Right atrium auricular region (tissue), 2 donors: Measurements from ENCODE around the gene ABCC4. TPM values are rescaled to one million over a fixed set of nuclear protein-coding genes. Genes with fewer than 3 reads are reported as not detected.

Experiments
- DNase-seq: peaks from one replicate; pipeline ENCODE4 v3.0.0-alpha.2; 2019; ENCODE audit warnings: low spot score
- H3K27ac ChIP-seq, 2 donors: fragments of 200-600 bp; sonication (generic); 1 replicate in 1 of 2; 2 replicates in 1 of 2; pipeline ENCODE4 v1.5.1; 2016 to 2019
- H3K27me3 ChIP-seq, 2 donors: fragments of 200-600 bp; sonication (generic); one replicate each; pipeline versions ENCODE4 v1.5.1 to v1.6.0; 2017 to 2019
- H3K36me3 ChIP-seq: fragments of 200-600 bp; sonication (generic); one replicate; pipeline ENCODE4 v1.5.1; 2016
- H3K4me1 ChIP-seq, 2 donors: fragments of 200-600 bp; sonication (generic); one replicate each; pipeline versions ENCODE4 v1.5.1 to v1.6.0; 2017 to 2019
- H3K4me3 ChIP-seq, 2 donors: fragments of 200-600 bp; sonication (generic); 1 replicate in 1 of 2; 2 replicates in 1 of 2; pipeline ENCODE4 v1.5.1; 2017 to 2019; ENCODE audit warnings: mild to moderate bottlenecking in 1 of 2, moderate library complexity in 1 of 2
- H3K9me3 ChIP-seq, 2 donors: fragments of 200-600 bp; sonication (generic); one replicate each; pipeline ENCODE4 v1.5.1; 2019
- CTCF ChIP-seq, 2 donors: fragments of 200-600 bp; sonication (generic); IDR thresholded peaks; one replicate each; pipeline ENCODE4 v1.5.1; 2019; ENCODE audit warnings: antibody characterized with exemption in 2 of 2
- total RNA-seq, 2 donors: library from RNA; depleted of rRNA; stranded (reverse); fragments of >200 nt; gene quantifications; one replicate each; pipeline ENCODE4 v1.1.0, GENCODE V29; 2016

The ABCC4 gene
- total RNA-seq, 2 donors from 2014 or later = 3.0 to 4.2 TPM

DNA sequence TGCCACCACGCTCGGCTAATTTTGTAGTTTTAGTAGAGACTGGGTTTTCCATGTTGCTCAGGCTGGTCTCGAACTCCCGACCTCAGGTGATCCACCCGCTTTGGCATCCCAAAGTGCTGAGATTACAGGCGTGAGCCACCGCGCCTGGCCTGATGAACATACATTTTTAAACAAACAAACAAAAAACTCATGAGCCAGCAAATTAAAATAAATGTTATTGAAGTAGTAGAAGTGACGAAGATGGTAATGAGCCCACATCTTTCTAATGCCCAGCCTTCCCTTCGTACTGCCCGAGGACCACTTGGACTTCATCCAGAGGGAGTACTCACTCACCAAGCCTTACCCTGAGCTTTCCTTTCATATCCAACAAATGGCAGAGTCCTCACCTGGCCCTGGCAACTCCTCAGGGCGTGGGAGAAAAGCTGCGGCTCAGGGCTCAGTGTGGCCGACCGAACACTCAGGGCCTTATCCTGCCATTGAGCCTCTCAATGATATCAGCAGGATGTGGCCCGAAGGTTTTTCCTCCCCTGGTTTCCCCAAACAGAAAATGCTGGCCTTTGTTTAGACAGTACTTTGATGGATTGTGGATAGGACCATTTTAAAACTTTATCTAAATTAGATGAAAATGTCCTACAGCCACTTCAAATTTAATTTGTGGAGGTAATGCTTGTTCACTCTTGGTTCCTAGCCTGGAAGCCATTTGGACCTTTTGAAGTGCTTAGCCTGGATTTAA, 22.8 kb upstream of the ABCC4 start:
- TF ChIP-seq CTCF (IDR thresholded peaks at IDR 0.05) = no peak
- Histone ChIP-seq H3K9me3 (no peaks in the 10 kb centered on the region), H3K4me1 (no peaks in the 10 kb centered on the region), H3K27ac (no peak overlapping the region), H3K27me3 (no peaks in the 10 kb centered on the region), H3K36me3 (no peaks in the 10 kb centered on the region), H3K4me3 (no peak overlapping the region)
- no peak for DNase-seq

DNA sequence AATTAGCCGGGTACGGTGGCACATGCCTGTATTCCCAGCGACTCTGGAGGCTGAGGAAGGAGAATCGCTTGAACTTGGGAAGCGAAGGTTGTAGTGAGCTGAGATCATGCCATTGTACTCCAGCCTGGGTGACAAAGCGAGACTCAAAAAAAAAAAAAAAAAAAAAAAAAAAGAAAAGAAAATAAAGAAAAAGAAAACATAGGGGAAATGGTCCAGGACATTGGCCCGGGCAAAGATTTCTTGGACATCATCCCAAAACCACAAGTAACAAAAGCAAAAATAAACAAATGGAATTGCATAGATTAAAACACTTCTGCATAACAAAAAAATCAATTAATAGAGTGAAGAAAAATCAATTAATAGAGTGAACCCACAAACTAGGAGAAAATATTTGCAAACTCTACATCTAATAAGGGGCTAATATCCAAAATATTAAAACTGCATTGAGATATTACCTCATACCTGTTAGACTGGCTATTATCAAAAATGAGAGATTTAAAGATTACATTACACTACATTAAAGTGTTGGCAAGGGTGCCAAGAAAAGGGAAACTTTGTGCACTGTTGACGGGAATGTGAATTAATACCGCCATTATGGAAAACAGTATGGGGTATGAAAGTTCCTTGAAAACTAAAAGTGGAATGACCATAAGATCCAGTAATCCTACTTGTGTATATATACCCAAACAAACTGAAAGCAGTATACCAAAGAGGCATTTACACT, 18.5 kb upstream of the ABCC4 start:
- no peaks in the 10 kb centered on the region for H3K36me3 ChIP-seq

DNA sequence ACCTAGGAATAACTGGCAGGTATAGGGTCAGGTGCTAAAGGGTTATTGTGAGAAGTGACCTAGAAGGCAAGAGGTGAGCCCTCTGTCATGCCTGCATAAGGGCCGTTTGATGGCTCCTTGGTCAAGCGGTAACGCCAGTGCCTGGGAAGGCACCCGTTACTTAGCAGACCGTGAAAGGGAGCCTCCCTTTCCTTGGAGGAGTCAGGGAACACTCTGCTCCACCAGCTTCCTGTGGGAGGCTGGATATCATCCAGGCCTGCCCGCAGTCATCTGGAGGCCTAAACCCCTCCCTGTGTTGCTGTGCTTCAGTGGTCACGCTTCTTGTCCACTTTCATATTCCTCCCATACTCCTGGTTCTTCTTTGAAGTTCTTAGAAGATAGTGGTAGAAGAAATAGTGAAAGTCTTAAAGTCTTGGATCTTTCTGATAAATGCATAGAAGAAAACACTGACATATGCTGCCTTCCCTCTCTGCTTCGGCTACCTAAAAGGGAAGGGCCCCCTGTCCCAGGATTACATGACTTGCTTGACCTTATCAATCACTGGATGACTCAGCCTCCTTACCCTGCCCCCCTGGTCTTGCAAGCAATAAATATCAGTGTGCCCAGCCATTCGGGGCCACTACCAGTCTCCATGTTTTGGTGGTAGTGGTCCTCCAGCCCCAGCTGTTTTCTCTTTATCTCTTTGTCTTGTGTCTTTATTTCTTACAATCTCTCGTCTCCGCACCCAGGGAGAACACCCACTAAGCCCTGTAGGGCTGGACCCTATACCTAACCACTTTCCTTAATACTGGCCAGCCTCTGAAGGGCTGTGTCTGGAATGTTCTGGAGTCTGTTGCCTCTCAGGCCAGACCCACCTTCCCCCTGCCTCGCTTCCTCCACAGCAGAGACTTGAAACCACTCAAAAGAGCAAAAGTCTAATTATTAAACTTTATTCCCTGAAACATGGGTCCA, 16.1 kb upstream of the ABCC4 start:
- H3K4me3 ChIP-seq = no peak overlapping the region
- no peak for DNase-seq
- no peaks in the 10 kb centered on the region for H3K4me1 ChIP-seq
- TF ChIP-seq CTCF (IDR thresholded peaks at IDR 0.05) = no peak
- H3K36me3 ChIP-seq = no peaks in the 10 kb centered on the region
- H3K9me3 ChIP-seq = no peaks in the 10 kb centered on the region
- H3K27me3 ChIP-seq = no peaks in the 10 kb centered on the region
- no peak overlapping the region for H3K27ac ChIP-seq

More for the DNA sequence above, 18.5 kb upstream of the ABCC4 start:
- H3K27me3 ChIP-seq = no peaks in the 10 kb centered on the region
- DNase-seq = no peak
- no peaks in the 10 kb centered on the region for H3K9me3 ChIP-seq
- no peak overlapping the region for H3K27ac ChIP-seq
- H3K4me1 ChIP-seq = no peaks in the 10 kb centered on the region
- no peak overlapping the region for H3K4me3 ChIP-seq
- no peak for TF ChIP-seq CTCF (IDR thresholded peaks at IDR 0.05)

DNA sequence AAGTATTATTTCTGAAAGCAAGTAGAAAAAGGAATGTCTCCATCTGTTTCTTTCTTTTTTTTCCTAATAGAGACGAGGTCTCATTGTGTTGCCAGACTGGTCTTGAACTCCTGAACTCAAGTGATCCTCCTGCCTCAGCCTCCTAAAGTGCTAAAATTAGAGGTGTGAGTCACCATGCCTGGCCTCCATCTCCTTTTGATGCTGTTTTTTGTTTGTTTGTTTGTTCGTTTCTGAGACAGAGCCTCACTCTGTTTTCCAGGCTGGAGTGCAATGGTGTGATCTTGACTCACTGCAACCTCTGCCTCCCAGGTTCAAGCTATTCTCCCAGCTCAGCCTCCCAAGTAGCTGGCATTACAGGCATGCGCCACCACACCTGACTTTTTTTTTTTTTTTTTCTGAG, 14.5 kb upstream of the ABCC4 start:
- no peaks in the 10 kb centered on the region for H3K9me3 ChIP-seq
- H3K4me3 ChIP-seq = no peak overlapping the region
- TF ChIP-seq CTCF (IDR thresholded peaks at IDR 0.05) = no peak
- DNase-seq = no peak
- H3K36me3 ChIP-seq = no peaks in the 10 kb centered on the region
- H3K4me1 ChIP-seq = no peaks in the 10 kb centered on the region
- no peaks in the 10 kb centered on the region for H3K27me3 ChIP-seq
- H3K27ac ChIP-seq = no peak overlapping the region

- no peak for TF ChIP-seq CTCF (IDR thresholded peaks at IDR 0.05)
- Histone ChIP-seq H3K27ac (no peak overlapping the region), H3K36me3 (no peaks in the 10 kb centered on the region), H3K9me3 (peaks cover 0 to 9% of the 10 kb centered on the region in 2 donors), H3K4me3 (no peak overlapping the region), H3K4me1 (no peaks in the 10 kb centered on the region), H3K27me3 (no peaks in the 10 kb centered on the region)
- DNase-seq = no peak
Observed at GRCh38 chr13:95307507-95307906, 6.3 kb upstream of the ABCC4 start.
